H9 (cell line): Measurements from ENCODE around the gene UBR7. TPM values are rescaled to one million over a fixed set of nuclear protein-coding genes. Genes with fewer than 3 reads are reported as not detected.
"Not testable (repeated sequence)": the region's sequence is repeated elsewhere in the genome, so short reads cannot be mapped to it uniquely, and the experiment has no call there.

ENCODE experiments used
- DNase-seq: peaks from one replicate; pipeline ENCODE4 v3.0.0-alpha.2; 2017
- H2AFZ ChIP-seq: one replicate; pipeline ENCODE4 v1.6.1; 2013; ENCODE audit warnings: mild to moderate bottlenecking, low read length, control low read depth, moderate library complexity
- H2AK5ac ChIP-seq: 2 replicates; pipeline ENCODE4 v1.6.1; 2013; ENCODE audit warnings: low read length, control low read depth, mixed read lengths; ENCODE audit not compliant: insufficient read length
- H2BK120ac ChIP-seq: one replicate; pipeline ENCODE4 v1.6.1; 2013; ENCODE audit warnings: low read depth, mild to moderate bottlenecking, low read length, control low read depth, inconsistent platforms; ENCODE audit not compliant: poor library complexity, severe bottlenecking
- H2BK12ac ChIP-seq: 2 replicates; pipeline ENCODE4 v1.6.1; 2013; ENCODE audit warnings: low read length, control low read depth, mixed read lengths, low read depth; ENCODE audit not compliant: insufficient read length
- H2BK15ac ChIP-seq: 2 replicates; pipeline ENCODE4 v1.6.1; 2013; ENCODE audit warnings: low read depth, low read length, control low read depth
- H2BK20ac ChIP-seq: one replicate; pipeline ENCODE4 v1.6.1; 2013; ENCODE audit warnings: low read depth, mild to moderate bottlenecking, low read length, control low read depth, inconsistent platforms; ENCODE audit not compliant: poor library complexity, severe bottlenecking
- H2BK5ac ChIP-seq: 2 replicates; pipeline ENCODE4 v1.6.1; 2013; ENCODE audit warnings: low read length, control low read depth, mixed read lengths; ENCODE audit not compliant: insufficient read length
- H3K14ac ChIP-seq: 2 replicates; pipeline ENCODE4 v1.6.1; 2013; ENCODE audit warnings: low read length, control low read depth; ENCODE audit not compliant: insufficient read depth
- H3K18ac ChIP-seq: 2 replicates; pipeline ENCODE4 v1.6.1; 2013; ENCODE audit warnings: low read depth, mild to moderate bottlenecking, mixed read lengths, low read length, control low read depth; ENCODE audit not compliant: insufficient read length
- H3K23ac ChIP-seq: 2 replicates; pipeline ENCODE4 v1.6.1; 2013; ENCODE audit warnings: low read length, control low read depth, mixed read lengths, low read depth; ENCODE audit not compliant: insufficient read length
- H3K23me2 ChIP-seq: 2 replicates; pipeline ENCODE4 v1.6.1; 2013; ENCODE audit warnings: low read depth, mild to moderate bottlenecking, mixed read lengths, low read length, control low read depth; ENCODE audit not compliant: insufficient read length, poor library complexity, severe bottlenecking
- H3K27ac ChIP-seq: 2 replicates; pipeline ENCODE4 v1.5.1; 2013; ENCODE audit warnings: low read length, control low read depth, mixed read lengths, low read depth; ENCODE audit not compliant: insufficient read length
- H3K27me3 ChIP-seq: 2 replicates; pipeline ENCODE4 v1.6.1; 2013; ENCODE audit warnings: low read length, control low read depth, inconsistent platforms; ENCODE audit not compliant: insufficient read depth
- H3K4ac ChIP-seq: 2 replicates; pipeline ENCODE4 v1.6.1; 2013; ENCODE audit warnings: low read depth, mild to moderate bottlenecking, control low read depth, inconsistent platforms, low read length, moderate library complexity
- H3K4me1 ChIP-seq: 2 replicates; pipeline ENCODE4 v1.6.1; 2013; ENCODE audit warnings: low read length, control low read depth, inconsistent platforms; ENCODE audit not compliant: insufficient read depth
- H3K4me2 ChIP-seq: 2 replicates; pipeline ENCODE4 v1.6.1; 2013; ENCODE audit warnings: low read length, control low read depth, mixed read lengths; ENCODE audit not compliant: insufficient read length, insufficient read depth
- H3K56ac ChIP-seq: 2 replicates; pipeline ENCODE4 v1.6.1; 2013; ENCODE audit warnings: low read depth, mild to moderate bottlenecking, mixed read lengths, low read length, control low read depth; ENCODE audit not compliant: insufficient read length
- H3K79me1 ChIP-seq: 2 replicates; pipeline ENCODE4 v1.6.1; 2013; ENCODE audit warnings: low read depth, mild to moderate bottlenecking, moderate library complexity, low read length, control low read depth, inconsistent platforms; ENCODE audit not compliant: insufficient read depth, poor library complexity, severe bottlenecking
- H3K79me2 ChIP-seq: 2 replicates; pipeline ENCODE4 v1.6.1; 2013; ENCODE audit warnings: low read length, control low read depth, inconsistent platforms; ENCODE audit not compliant: insufficient read depth
- H3K9ac ChIP-seq: 2 replicates; pipeline ENCODE4 v1.6.1; 2013; ENCODE audit warnings: low read length, control low read depth, mixed read lengths; ENCODE audit not compliant: insufficient read length; ENCODE audit errors: extremely low read depth
- H3K9me3 ChIP-seq: one replicate; pipeline ENCODE4 v1.6.1; 2013; ENCODE audit warnings: low read depth, low read length, inconsistent platforms; ENCODE audit not compliant: control insufficient read depth
- H3T11ph ChIP-seq: one replicate; pipeline ENCODE4 v1.6.1; 2013; ENCODE audit warnings: mild to moderate bottlenecking, low read length, control low read depth, inconsistent platforms
- H4K20me1 ChIP-seq: one replicate; pipeline ENCODE4 v1.6.1; 2013; ENCODE audit not compliant: control insufficient read depth, insufficient read length, insufficient read depth
- H4K5ac ChIP-seq: 2 replicates; pipeline ENCODE4 v1.6.1; 2013; ENCODE audit warnings: low read depth, mild to moderate bottlenecking, mixed read lengths, low read length, control low read depth; ENCODE audit not compliant: insufficient read length
- H4K8ac ChIP-seq: replicated peaks from 2 replicates; pipeline ENCODE4 v1.6.1; 2013; ENCODE audit warnings: low read length, control low read depth, mixed read lengths, low read depth; ENCODE audit not compliant: insufficient read length
- H4K91ac ChIP-seq: 2 replicates; pipeline ENCODE4 v1.6.1; 2013; ENCODE audit warnings: low read depth, mild to moderate bottlenecking, moderate library complexity, mixed read lengths, low read length, control low read depth; ENCODE audit not compliant: insufficient read length
- H3K27ac Mint-ChIP-seq, 3 experiments: 2 replicates in 2 of 3; 3 replicates in 1 of 3; pipeline ENCODE4 v1.8.0; 2020 to 2021; ENCODE audit warnings: mixed read lengths in 3 of 3, mild to moderate bottlenecking in 1 of 3, moderate library complexity in 1 of 3
- H3K27me3 Mint-ChIP-seq: 2 replicates; pipeline ENCODE4 v1.8.0; 2021; ENCODE audit warnings: low read depth, mild to moderate bottlenecking, moderate library complexity, mixed read lengths
- H3K36me3 Mint-ChIP-seq, 3 experiments: 2 replicates in 2 of 3; 3 replicates in 1 of 3; pipeline ENCODE4 v1.8.0; 2020 to 2021; ENCODE audit warnings: low read depth in 3 of 3, mixed read lengths in 3 of 3; ENCODE audit not compliant: insufficient read depth in 1 of 3
- H3K4me1 Mint-ChIP-seq, 2 experiments: 2 replicates each; pipeline ENCODE4 v1.8.0; 2020; ENCODE audit warnings: mixed read lengths in 2 of 2
- H3K4me3 Mint-ChIP-seq, 2 experiments: 2 replicates in 1 of 2; 3 replicates in 1 of 2; pipeline ENCODE4 v1.8.0; 2020 to 2021; ENCODE audit warnings: mild to moderate bottlenecking in 2 of 2, mixed read lengths in 2 of 2, moderate library complexity in 1 of 2
- H3K9me3 Mint-ChIP-seq, 2 experiments: 2 replicates in 1 of 2; 3 replicates in 1 of 2; pipeline ENCODE4 v1.8.0; 2020; ENCODE audit warnings: mild to moderate bottlenecking in 2 of 2, mixed read lengths in 2 of 2, moderate library complexity in 1 of 2
- WGBS: extraction: QIAGEN DNeasy Blood & Tissue Kit; methylation state at CpG from one replicate; pipeline ENCODE4 v1.1.7; 2013; ENCODE audit warnings: missing lambda C conversion rate, low lambda C conversion rate, mixed read lengths; ENCODE audit not compliant: insufficient read length; ENCODE audit errors: extremely low coverage; 5-methylcytosine and 5-hydroxymethylcytosine counted together
- total RNA-seq: library from RNA; stranded (reverse); gene quantifications from 2 replicates; pipeline ENCODE4 v1.2.1, GENCODE V29; 2021
- TF ChIP-seq, protein P1 (sequence below): fragments of 200-600 bp; sonication (generic); conservative IDR thresholded peaks from 3 replicates; pipeline ENCODE4 v1.8.0; 2021; ENCODE audit warnings: antibody characterized with exemption, mild to moderate bottlenecking

The UBR7 gene
- total RNA-seq, 1 experiment from 2014 or later, result 28.4 TPM

DNA sequence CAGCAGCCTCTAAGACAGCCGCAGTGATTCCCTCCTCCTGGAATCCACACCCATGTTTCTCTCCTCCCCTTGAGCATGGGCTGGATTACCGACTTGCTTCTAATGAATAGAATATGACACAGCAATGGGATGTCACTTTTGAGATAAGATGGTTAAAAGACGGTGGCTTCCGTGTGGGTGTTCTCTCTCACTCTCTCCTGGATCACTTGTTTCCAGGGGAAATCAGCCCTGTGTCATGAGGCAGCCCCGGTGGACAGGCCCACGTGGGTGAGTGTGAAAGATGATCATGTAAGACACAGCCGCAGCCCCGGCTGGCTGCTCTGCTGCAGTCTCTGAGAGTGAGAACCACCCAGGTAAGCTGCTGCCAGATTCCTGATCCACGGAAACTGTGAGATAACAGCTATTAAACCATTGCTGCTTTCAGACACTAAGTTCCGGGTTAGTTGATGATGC is 33.1 kb upstream of the UBR7 start:
- Mint-ChIP-seq H3K9me3 (peaks cover 0 to 5% of the 10 kb centered on the region in 2 experiments; a peak in 1 of 5 replicates), H3K4me1 (no peaks in the 10 kb centered on the region), H3K27ac (no peak overlapping the region; a peak in 1 of 7 replicates), H3K27me3 (no peaks in the 10 kb centered on the region), H3K36me3 (peaks cover 0 to 1% (median 0%) of the 10 kb centered on the region in 3 experiments; a peak in 1 of 7 replicates), H3K4me3 (no peak overlapping the region)
- H3K27ac ChIP-seq, result no peak overlapping the region
- H3K56ac ChIP-seq, result no peak overlapping the region
- no peaks in the 10 kb centered on the region for H3K9me3 ChIP-seq
- H2BK20ac ChIP-seq, result no peak overlapping the region
- no peak overlapping the region for H3K23ac ChIP-seq
- no peaks in the 10 kb centered on the region for H3K4me1 ChIP-seq
- H4K8ac ChIP-seq, result no peak overlapping the region
- no peak overlapping the region for H4K5ac ChIP-seq
- no peak overlapping the region for H2BK12ac ChIP-seq
- no peak overlapping the region for H4K91ac ChIP-seq
- H3K23me2 ChIP-seq, result no peaks in the 10 kb centered on the region
- no peaks in the 10 kb centered on the region for H4K20me1 ChIP-seq
- H2BK15ac ChIP-seq, result no peak overlapping the region
- H3K79me2 ChIP-seq, result no peaks in the 10 kb centered on the region
- H2AK5ac ChIP-seq, result no peak overlapping the region
- no peak overlapping the region for H3K4ac ChIP-seq
- no peak overlapping the region for H3K9ac ChIP-seq
- TF ChIP-seq, protein P1, sequence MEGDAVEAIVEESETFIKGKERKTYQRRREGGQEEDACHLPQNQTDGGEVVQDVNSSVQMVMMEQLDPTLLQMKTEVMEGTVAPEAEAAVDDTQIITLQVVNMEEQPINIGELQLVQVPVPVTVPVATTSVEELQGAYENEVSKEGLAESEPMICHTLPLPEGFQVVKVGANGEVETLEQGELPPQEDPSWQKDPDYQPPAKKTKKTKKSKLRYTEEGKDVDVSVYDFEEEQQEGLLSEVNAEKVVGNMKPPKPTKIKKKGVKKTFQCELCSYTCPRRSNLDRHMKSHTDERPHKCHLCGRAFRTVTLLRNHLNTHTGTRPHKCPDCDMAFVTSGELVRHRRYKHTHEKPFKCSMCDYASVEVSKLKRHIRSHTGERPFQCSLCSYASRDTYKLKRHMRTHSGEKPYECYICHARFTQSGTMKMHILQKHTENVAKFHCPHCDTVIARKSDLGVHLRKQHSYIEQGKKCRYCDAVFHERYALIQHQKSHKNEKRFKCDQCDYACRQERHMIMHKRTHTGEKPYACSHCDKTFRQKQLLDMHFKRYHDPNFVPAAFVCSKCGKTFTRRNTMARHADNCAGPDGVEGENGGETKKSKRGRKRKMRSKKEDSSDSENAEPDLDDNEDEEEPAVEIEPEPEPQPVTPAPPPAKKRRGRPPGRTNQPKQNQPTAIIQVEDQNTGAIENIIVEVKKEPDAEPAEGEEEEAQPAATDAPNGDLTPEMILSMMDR, result no peak
- no peak overlapping the region for H3K18ac ChIP-seq
- H3K14ac ChIP-seq, result no peak overlapping the region
- no peak overlapping the region for H2BK120ac ChIP-seq
- H3K27me3 ChIP-seq, result no peaks in the 10 kb centered on the region
- H3K4me2 ChIP-seq, result no peak overlapping the region
- no peak overlapping the region for H2AFZ ChIP-seq
- WGBS, result no CpG with 5 or more reads among the region's 10 CpGs
- no peak overlapping the region for H3T11ph ChIP-seq
- H3K79me1 ChIP-seq, result no peaks in the 10 kb centered on the region
- H2BK5ac ChIP-seq, result no peak overlapping the region
- no peak for DNase-seq

DNA sequence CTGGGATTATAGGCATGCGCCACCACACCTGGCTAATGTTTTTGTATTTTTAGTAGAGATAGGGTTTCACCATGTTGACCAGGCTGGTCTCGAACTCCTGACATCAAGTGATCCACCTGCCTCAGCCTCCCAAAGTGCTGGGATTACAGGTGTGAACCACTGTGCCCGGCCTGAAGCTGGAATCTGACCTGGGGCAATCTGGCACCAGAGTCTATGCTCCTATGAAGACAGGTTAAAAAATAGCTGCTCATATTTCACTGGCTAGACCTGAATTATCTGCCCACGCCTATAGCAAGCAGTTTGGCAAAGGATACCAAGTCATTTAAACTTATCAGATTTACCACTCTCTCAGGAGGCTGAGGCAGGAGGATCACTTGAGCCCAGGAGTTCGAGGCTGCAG is 32.3 kb upstream of the UBR7 start:
- not testable (repeated sequence) for H3K9ac ChIP-seq, H3K27me3 Mint-ChIP-seq, H3K79me1 ChIP-seq, H3K4ac ChIP-seq, H2AK5ac ChIP-seq, H4K8ac ChIP-seq, H2AFZ ChIP-seq, H2BK20ac ChIP-seq, H3T11ph ChIP-seq, H2BK120ac ChIP-seq, H2BK12ac ChIP-seq, H3K9me3 ChIP-seq, H3K4me1 Mint-ChIP-seq, H3K23ac ChIP-seq, H3K56ac ChIP-seq, H4K20me1 ChIP-seq, H4K5ac ChIP-seq, H3K14ac ChIP-seq, H3K9me3 Mint-ChIP-seq, H3K27me3 ChIP-seq, H3K27ac Mint-ChIP-seq, H3K23me2 ChIP-seq, H3K27ac ChIP-seq, H2BK15ac ChIP-seq, H4K91ac ChIP-seq, H3K18ac ChIP-seq, H3K36me3 Mint-ChIP-seq, H2BK5ac ChIP-seq, H3K4me2 ChIP-seq, H3K4me3 Mint-ChIP-seq, H3K79me2 ChIP-seq, H3K4me1 ChIP-seq, DNase-seq
- no CpG with 5 or more reads among the region's 5 CpGs for WGBS
